Renal pelvis (tissue), 4 donors: ENCODE results near the gene FBXO21. TPM values are rescaled to one million over a fixed set of nuclear protein-coding genes. Genes with fewer than 3 reads are reported as not detected.
"Not testable (repeated sequence)": the region's sequence is repeated elsewhere in the genome, so short reads cannot be mapped to it uniquely, and the experiment has no call there.

ENCODE experiments used
- DNase-seq: peaks from one replicate; pipeline ENCODE4 v3.0.0-alpha.2; 2013
- polyA plus RNA-seq, 3 donors: library from polyadenylated mRNA; unstranded; fragments of 120-200 nt; gene quantifications; one replicate each; pipeline ENCODE4 v1.2.1, GENCODE V29; 2013; ENCODE audit not compliant: insufficient read length in 3 of 3

The FBXO21 gene
- polyA plus RNA-seq, 3 donors, result 57.4 to 71.8 (median 64.7) TPM

GRCh38 chr12:117208811-117209455 lies 18.7 kb upstream of the FBXO21 start:
- no peak for DNase-seq

- DNase-seq, result no peak
Measured at GRCh38 chr12:117208206-117208605, 17.9 kb upstream of the FBXO21 start.

GRCh38 chr12:117207675-117208074 lies 17.4 kb upstream of the FBXO21 start:
- no peak for DNase-seq

- DNase-seq, result no peak
Measured at GRCh38 chr12:117202556-117202955, 12.3 kb upstream of the FBXO21 start.

- DNase-seq, result no peak
Measured at GRCh38 chr12:117202033-117202432, 11.8 kb upstream of the FBXO21 start.

- not testable (repeated sequence) for DNase-seq
Measured at GRCh38 chr12:117199956-117200744, 9.9 kb upstream of the FBXO21 start.

- not testable (repeated sequence) for DNase-seq
Measured at GRCh38 chr12:117196334-117196733, 6.1 kb upstream of the FBXO21 start.

GRCh38 chr12:117195027-117195426 lies 4.8 kb upstream of the FBXO21 start:
- not testable (repeated sequence) for DNase-seq

GRCh38 chr12:117193903-117194302 lies 3.6 kb upstream of the FBXO21 start:
- no peak for DNase-seq

- DNase-seq, result not testable (repeated sequence)
Measured at GRCh38 chr12:117192581-117192980, 2.3 kb upstream of the FBXO21 start.

GRCh38 chr12:117192057-117192456 lies 1.8 kb upstream of the FBXO21 start:
- DNase-seq, result no peak

- no peak for DNase-seq
Measured at GRCh38 chr12:117189725-117190209, 503 bp downstream of the FBXO21 start.

- DNase-seq, result no peak
Measured at GRCh38 chr12:117188961-117189724, 1.1 kb downstream of the FBXO21 start.

GRCh38 chr12:117188121-117188665 lies 2.1 kb downstream of the FBXO21 start:
- DNase-seq, result no peak

- no peak for DNase-seq
Measured at GRCh38 chr12:117187421-117187820, 2.8 kb downstream of the FBXO21 start.

GRCh38 chr12:117182866-117183265 lies 7.4 kb downstream of the FBXO21 start:
- no peak for DNase-seq

- DNase-seq, result not testable (repeated sequence)
Measured at GRCh38 chr12:117181468-117181843, 8.8 kb downstream of the FBXO21 start.

GRCh38 chr12:117180758-117181467 lies 9.4 kb downstream of the FBXO21 start:
- no peak for DNase-seq

GRCh38 chr12:117178745-117179144 lies 11.5 kb downstream of the FBXO21 start:
- no peak for DNase-seq

GRCh38 chr12:117178301-117178700 lies 12.0 kb downstream of the FBXO21 start:
- no peak for DNase-seq

GRCh38 chr12:117172168-117172567 lies 18.1 kb downstream of the FBXO21 start:
- DNase-seq, result no peak
